C4-2B (cell line): ENCODE measurements around the gene TECRL.

Experiments
- H3K27ac ChIP-seq: fragments of 450-650 bp; 2 replicates; pipeline ENCODE4 v1.5.1; 2017
- CTCF ChIP-seq: fragments of 450-650 bp; conservative IDR thresholded peaks from 2 replicates; pipeline ENCODE4 v1.5.1; 2017; ENCODE audit warnings: mild to moderate bottlenecking
- ZFX ChIP-seq: fragments of 450-650 bp; IDR thresholded peaks from 2 replicates; pipeline ENCODE4 v1.6.1; 2017

The TECRL gene

GRCh38 chr4:64409300-64409699, at the start of gene TECRL:
Gene TECRL (minus strand): TSS chr4:64409450. CDS start chr4:64409351, 99 bp downstream.
- H3K27ac ChIP-seq = no peak within 1 kb of the TSS
- TF ChIP-seq ZFX (no peak), CTCF (no peak)

GRCh38 chr4:64432674-64433073, 23.4 kb upstream of the TECRL start:
- TF ChIP-seq ZFX (no peak), CTCF (no peak)

GRCh38 chr4:64430933-64431332, 21.7 kb upstream of the TECRL start:
- TF ChIP-seq ZFX (no peak), CTCF (no peak)

More at GRCh38 chr4:64432674-64433073, 23.4 kb upstream of the TECRL start:
- H3K27ac ChIP-seq = no peak overlapping the region

GRCh38 chr4:64417974-64418373, 8.7 kb upstream of the TECRL start:
- TF ChIP-seq ZFX (no peak), CTCF (no peak)
- no peak overlapping the region for H3K27ac ChIP-seq

More at GRCh38 chr4:64430933-64431332, 21.7 kb upstream of the TECRL start:
- no peak overlapping the region for H3K27ac ChIP-seq

GRCh38 chr4:64407000-64407399, 2.2 kb downstream of the TECRL start:
- TF ChIP-seq ZFX = no peak
- TF ChIP-seq CTCF = no peak
- H3K27ac ChIP-seq = no peak overlapping the region

GRCh38 chr4:64405761-64406160, 3.5 kb downstream of the TECRL start:
- no peak overlapping the region for H3K27ac ChIP-seq
- no peak for TF ChIP-seq ZFX
- no peak for TF ChIP-seq CTCF

- no peak overlapping the region for H3K27ac ChIP-seq
- TF ChIP-seq ZFX = no peak
- TF ChIP-seq CTCF = no peak
These were observed 6.6 kb downstream of the TECRL start for GRCh38 chr4:64402684-64403083.
